H1 (cell line): ENCODE measurements around the gene AWAT1. TPM values are rescaled to one million over a fixed set of nuclear protein-coding genes. Genes with fewer than 3 reads are reported as not detected.
"Not testable (repeated sequence)": the region's sequence is repeated elsewhere in the genome, so short reads cannot be mapped to it uniquely, and the experiment has no call there.

Experiments
- CTCF ChIA-PET: fragments of 300-600 bp; sonication (Branson Sonifier 250); formaldehyde crosslinking; loops from one replicate; lab custom pipeline; 2021; ENCODE audit not compliant: partially characterized antibody; lab: Charles Lee
- POLR2A ChIA-PET: fragments of 300-600 bp; sonication (Branson Sonifier 250); formaldehyde crosslinking; loops from one replicate; lab custom pipeline; 2021; ENCODE audit warnings: inconsistent platforms; ENCODE audit not compliant: partially characterized antibody; lab: Charles Lee
- DNase-seq, 2 experiments: peaks; one replicate each; pipeline versions ENCODE4 v3.0.0 to v3.0.0-alpha.2; 2010 to 2022; ENCODE audit warnings: low spot score in 2 of 2, low read depth in 1 of 2, mixed read lengths in 1 of 2
- FAIRE-seq: peaks from 2 replicates; lab custom pipeline; 2011; peaks lifted over from hg19 to GRCh38; lab: Jason Lieb, UNC
- H2AFZ ChIP-seq: 2 replicates; pipeline ENCODE4 v1.8.1; 2012; ENCODE audit warnings: low read length, inconsistent platforms
- H2AK5ac ChIP-seq: 2 replicates; pipeline ENCODE4 v1.6.1; 2013; ENCODE audit warnings: low read depth, low read length
- H2BK120ac ChIP-seq: replicated peaks from 2 replicates; pipeline ENCODE3; 2013; ENCODE audit warnings: low read depth, low read length, inconsistent platforms
- H2BK12ac ChIP-seq: 2 replicates; pipeline ENCODE4 v1.6.1; 2013; ENCODE audit warnings: low read depth, low read length
- H2BK15ac ChIP-seq: 2 replicates; pipeline ENCODE4 v1.6.1; 2013; ENCODE audit warnings: low read length
- H2BK20ac ChIP-seq: 2 replicates; pipeline ENCODE4 v1.6.1; 2013; ENCODE audit warnings: low read length
- H2BK5ac ChIP-seq: 2 replicates; pipeline ENCODE4 v1.6.1; 2013; ENCODE audit warnings: low read depth, low read length
- H3K14ac ChIP-seq: 2 replicates; pipeline ENCODE4 v1.6.1; 2013; ENCODE audit warnings: inconsistent platforms; ENCODE audit not compliant: insufficient read length
- H3K18ac ChIP-seq: 2 replicates; pipeline ENCODE4 v1.6.1; 2013; ENCODE audit warnings: low read length; ENCODE audit errors: extremely low read depth
- H3K23ac ChIP-seq: 2 replicates; pipeline ENCODE4 v1.6.1; 2013; ENCODE audit warnings: inconsistent platforms; ENCODE audit not compliant: insufficient read length
- H3K23me2 ChIP-seq: 2 replicates; pipeline ENCODE4 v1.6.1; 2013; ENCODE audit warnings: low read depth, low read length
- H3K27ac ChIP-seq: 2 replicates; pipeline ENCODE4 v1.6.1; 2011; ENCODE audit warnings: low read depth, low read length, inconsistent platforms
- H3K27me3 ChIP-seq, 4 experiments: replicated peaks in 1 of 4; 1 replicate in 1 of 4; 2 replicates in 3 of 4; pipeline versions ENCODE4 v1.6.1 to v1.8.1; 2011 to 2013; ENCODE audit warnings: low read length in 3 of 4, mild to moderate bottlenecking in 3 of 4, inconsistent platforms in 2 of 4, mixed read lengths in 2 of 4, moderate library complexity in 1 of 4; ENCODE audit not compliant: control insufficient read depth in 3 of 4, insufficient read depth in 3 of 4; ENCODE audit errors: extremely low read depth in 1 of 4
- H3K36me3 ChIP-seq, 4 experiments: 2 replicates each; pipeline versions ENCODE4 v1.6.1 to v1.8.1; 2011 to 2013; ENCODE audit warnings: mild to moderate bottlenecking in 4 of 4, low read length in 3 of 4, moderate library complexity in 2 of 4, control low read depth in 1 of 4, inconsistent platforms in 1 of 4; ENCODE audit not compliant: insufficient read depth in 4 of 4, control insufficient read depth in 2 of 4
- H3K4ac ChIP-seq: replicated peaks from 2 replicates; pipeline ENCODE3; 2013; ENCODE audit warnings: low read length, low read depth, mixed read lengths, inconsistent platforms; ENCODE audit not compliant: insufficient read length
- H3K4me1 ChIP-seq, 4 experiments: replicated peaks in 1 of 4; 1 replicate in 1 of 4; 2 replicates in 3 of 4; pipeline versions ENCODE4 v1.6.1 to v1.8.1; 2011 to 2013; ENCODE audit warnings: low read length in 3 of 4, inconsistent platforms in 2 of 4, mixed read lengths in 1 of 4; ENCODE audit not compliant: insufficient read depth in 4 of 4, control insufficient read depth in 3 of 4
- H3K4me2 ChIP-seq, 2 experiments: 2 replicates each; pipeline versions ENCODE4 v1.6.1 to v1.8.1; 2011 to 2013; ENCODE audit warnings: low read depth in 2 of 2, low read length in 2 of 2, control low read depth in 1 of 2, inconsistent platforms in 1 of 2, mild to moderate bottlenecking in 1 of 2; ENCODE audit not compliant: insufficient read depth in 1 of 2
- H3K4me3 ChIP-seq, 4 experiments: fragments of 200-600, 300-600 bp in 1 of 4; sonication (generic), shearing (Covaris generic), sonication (Bioruptor Twin) in 1 of 4; 2 replicates each; pipeline versions ENCODE4 v1.5.1 to v1.8.1; 2011 to 2016; ENCODE audit warnings: low read length in 4 of 4, low read depth in 3 of 4, control low read depth in 2 of 4, inconsistent platforms in 2 of 4, mild to moderate bottlenecking in 2 of 4, mixed read lengths in 1 of 4, moderate library complexity in 1 of 4; ENCODE audit not compliant: insufficient read depth in 2 of 4; ENCODE audit errors: extremely low read depth in 1 of 4
- H3K56ac ChIP-seq: replicated peaks from 2 replicates; pipeline ENCODE3; 2013; ENCODE audit warnings: low read depth, mild to moderate bottlenecking, mixed read lengths, low read length, inconsistent platforms; ENCODE audit not compliant: insufficient read length
- H3K79me1 ChIP-seq: 2 replicates; pipeline ENCODE4 v1.6.1; 2013; ENCODE audit warnings: low read depth, low read length, control low read depth
- H3K79me2 ChIP-seq, 2 experiments: 2 replicates each; pipeline versions ENCODE4 v1.6.1 to v1.8.1; 2012 to 2013; ENCODE audit warnings: low read length in 2 of 2, mild to moderate bottlenecking in 2 of 2, inconsistent platforms in 1 of 2; ENCODE audit not compliant: insufficient read depth in 2 of 2, control insufficient read depth in 1 of 2
- H3K9ac ChIP-seq, 4 experiments: replicated peaks in 1 of 4; 1 replicate in 1 of 4; 2 replicates in 3 of 4; pipeline versions ENCODE4 v1.6.1 to v1.8.1; 2011 to 2013; ENCODE audit warnings: low read depth in 3 of 4, low read length in 3 of 4, control low read depth in 2 of 4, mild to moderate bottlenecking in 2 of 4, moderate library complexity in 2 of 4, inconsistent platforms in 1 of 4; ENCODE audit errors: extremely low read depth in 1 of 4
- H3K9me3 ChIP-seq, 2 experiments: 2 replicates each; pipeline versions ENCODE4 v1.6.1 to v1.8.1; 2012 to 2013; ENCODE audit warnings: mild to moderate bottlenecking in 2 of 2, moderate library complexity in 2 of 2, control low read depth in 1 of 2, inconsistent platforms in 1 of 2, low read depth in 1 of 2, low read length in 1 of 2, mixed read lengths in 1 of 2; ENCODE audit not compliant: insufficient read depth in 2 of 2
- H4K20me1 ChIP-seq, 2 experiments: replicated peaks in 1 of 2; 2 replicates each; pipeline versions ENCODE3 to v1.8.1; 2011 to 2013; ENCODE audit warnings: inconsistent platforms in 2 of 2, low read length in 2 of 2, mild to moderate bottlenecking in 1 of 2; ENCODE audit not compliant: insufficient read depth in 2 of 2, control insufficient read depth in 1 of 2
- H4K5ac ChIP-seq: 2 replicates; pipeline ENCODE4 v1.6.1; 2013; ENCODE audit warnings: low read length, low read depth, mixed read lengths, inconsistent platforms; ENCODE audit not compliant: insufficient read length
- H4K8ac ChIP-seq: 2 replicates; pipeline ENCODE4 v1.8.0; 2013; ENCODE audit warnings: mild to moderate bottlenecking, moderate library complexity, low read length, inconsistent platforms; ENCODE audit not compliant: insufficient read depth; ENCODE audit errors: extremely low read depth
- H4K91ac ChIP-seq: replicated peaks from 2 replicates; pipeline ENCODE3; 2013; ENCODE audit warnings: low read length, mixed read lengths, inconsistent platforms; ENCODE audit not compliant: insufficient read length
- WGBS, 2 experiments: shearing (Covaris generic) in 1 of 2; methylation state at CpG; one replicate each; pipeline versions ENCODE4 v1.1.6 to v1.1.7; 2013 to 2015; ENCODE audit warnings: low lambda C conversion rate in 2 of 2, mixed read lengths in 2 of 2, inconsistent platforms in 1 of 2, low coverage in 1 of 2, missing lambda C conversion rate in 1 of 2; ENCODE audit not compliant: insufficient replicate concordance in 2 of 2, insufficient coverage in 1 of 2, insufficient read length in 1 of 2; ENCODE audit errors: extremely low coverage in 1 of 2, missing lambda C conversion rate in 1 of 2; 5-methylcytosine and 5-hydroxymethylcytosine counted together
- polyA plus RNA-seq, 7 experiments: library from polyadenylated mRNA; depleted of rRNA in 3 of 7; stranded (reverse) in 5 of 7; unstranded in 2 of 7; fragments of >200 nt in 5 of 7; fragments of 200-250 nt in 2 of 7; gene quantifications; 1 replicate in 5 of 7; 2 replicates in 1 of 7; 4 replicates in 1 of 7; pipeline versions ENCODE4 v1.2.1 to v1.2.3, GENCODE V29; 2011 to 2013; ENCODE audit warnings: missing spikeins in 2 of 7, mixed read lengths in 2 of 7
- total RNA-seq: library from RNA; stranded (reverse); fragmentation: NEBNext Ultra II Directional; extraction: Animal tissue kit (Norgen Biotek cat#: 25700); gene quantifications from 2 replicates; pipeline ENCODE4 v1.2.1, GENCODE V29; 2021

The AWAT1 gene
- total and polyA plus RNA-seq, 2 of the 8 experiments (the other 6 are each of a cell fraction or from before 2014, with no cell fraction given): not detected

DNA sequence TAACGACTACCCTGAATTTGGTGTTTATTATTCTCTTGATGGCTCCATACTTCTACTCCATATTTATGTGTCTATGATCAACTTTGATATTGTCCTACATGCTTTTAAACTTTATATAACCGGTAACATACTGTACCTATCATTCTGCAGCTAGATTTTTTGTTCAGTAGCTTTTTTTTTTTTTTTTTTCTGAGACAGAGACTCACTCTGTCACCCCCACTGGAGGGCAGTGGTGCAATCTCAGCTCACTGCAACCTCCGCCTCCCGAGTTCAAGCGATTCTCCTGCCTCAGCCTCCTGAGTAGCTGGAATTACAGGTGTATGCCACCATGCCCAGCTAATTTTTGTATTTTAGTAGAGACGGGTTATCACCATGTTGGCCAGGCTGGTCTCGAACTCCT lies 39.6 kb downstream of the AWAT1 start:
- H3K23me2 ChIP-seq, H4K20me1 ChIP-seq, POLR2A ChIA-PET, FAIRE-seq, H4K5ac ChIP-seq, H3K4me3 ChIP-seq, H3K4me1 ChIP-seq, H4K8ac ChIP-seq, DNase-seq, H3K56ac ChIP-seq, H2BK5ac ChIP-seq, H3K4me2 ChIP-seq, H2AFZ ChIP-seq, H2BK15ac ChIP-seq, H3K27me3 ChIP-seq, H3K18ac ChIP-seq, H3K9me3 ChIP-seq, H3K27ac ChIP-seq, H3K23ac ChIP-seq, H3K4ac ChIP-seq, H2AK5ac ChIP-seq, H2BK12ac ChIP-seq, H3K79me2 ChIP-seq, H3K79me1 ChIP-seq, H3K9ac ChIP-seq, H2BK20ac ChIP-seq, H4K91ac ChIP-seq, H3K36me3 ChIP-seq, H3K14ac ChIP-seq, H2BK120ac ChIP-seq: not testable (repeated sequence)
- WGBS, 2 experiments: 83% methylated on average over 3 of the region's 7 CpGs; no CpG with 5 or more reads in 1 of the 2 experiments
- CTCF ChIA-PET: interaction anchor here (0.9 to 1.5 kb wide), 4 partner anchors 9 to 77 kb away, joined by 3 to 4 read pairs (median 4); no protein-coding TSS in a partner anchor
